ENCODE data around the gene BCL2A1. TPM values are rescaled to one million over a fixed set of nuclear protein-coding genes. Genes with fewer than 3 reads are reported as not detected.

Gene BCL2A1
- total RNA-seq, 2 donors from 2014 or later: 7.5 TPM; not detected in 1

- ATAC-seq (ENCODE audit: insufficient number of reproducible peaks, low FRiP score, low read depth): no peak
- Histone ChIP-seq H3K36me3 (no peaks in the 10 kb centered on the region), H3K27ac (no peak overlapping the region), H3K9me3 (no peaks in the 10 kb centered on the region), H3K4me1 (ENCODE audit: control insufficient read depth in 1 of 2, low read depth in 2 of 2) (no peaks in the 10 kb centered on the region), H3K4me3 (no peak overlapping the region), H3K27me3 (replicated peaks; ENCODE audit: insufficient read depth) (no peaks in the 10 kb centered on the region)
- TF ChIP-seq CTCF (IDR thresholded peaks at IDR 0.05): no peak
- no peak for DNase-seq (ENCODE audit: low spot score)
Observed at GRCh38 chr15:79989183-79989582, 18.2 kb upstream of the BCL2A1 start.

GRCh38 chr15:79988448-79989117 lies 17.6 kb upstream of the BCL2A1 start:
- ATAC-seq (ENCODE audit: insufficient number of reproducible peaks, low FRiP score, low read depth) (no peak), DNase-seq (ENCODE audit: low spot score) (no peak)
- Histone ChIP-seq H3K27ac (no peak overlapping the region), H3K27me3 (replicated peaks; ENCODE audit: insufficient read depth) (no peaks in the 10 kb centered on the region), H3K9me3 (no peaks in the 10 kb centered on the region), H3K36me3 (no peaks in the 10 kb centered on the region), H3K4me1 (ENCODE audit: control insufficient read depth in 1 of 2, low read depth in 2 of 2) (no peaks in the 10 kb centered on the region), H3K4me3 (no peak overlapping the region)
- TF ChIP-seq CTCF (IDR thresholded peaks at IDR 0.05): no peak

- TF ChIP-seq CTCF (IDR thresholded peaks at IDR 0.05): no peak
- no peaks in the 10 kb centered on the region for H3K36me3 ChIP-seq
- ATAC-seq (ENCODE audit: insufficient number of reproducible peaks, low FRiP score, low read depth): no peak
- DNase-seq (ENCODE audit: low spot score): no peak
- H3K4me1 ChIP-seq (ENCODE audit: control insufficient read depth in 1 of 2, low read depth in 2 of 2): no peaks in the 10 kb centered on the region
- H3K27me3 ChIP-seq (replicated peaks; ENCODE audit: insufficient read depth): no peaks in the 10 kb centered on the region
- H3K9me3 ChIP-seq: no peaks in the 10 kb centered on the region
- H3K4me3 ChIP-seq: no peak overlapping the region
- no peak overlapping the region for H3K27ac ChIP-seq
Observed at GRCh38 chr15:79987969-79988368, 17.0 kb upstream of the BCL2A1 start.

- ATAC-seq (ENCODE audit: insufficient number of reproducible peaks, low FRiP score, low read depth): no peak
- no peak for DNase-seq (ENCODE audit: low spot score)
Observed at GRCh38 chr15:79987569-79987955, 16.6 kb upstream of the BCL2A1 start.

More at GRCh38 chr15:79987569-79987955, 16.6 kb upstream of the BCL2A1 start:
- no peak for TF ChIP-seq CTCF (IDR thresholded peaks at IDR 0.05)
- H3K27ac ChIP-seq: no peak overlapping the region
- no peak overlapping the region for H3K4me3 ChIP-seq
- no peaks in the 10 kb centered on the region for H3K9me3 ChIP-seq
- no peaks in the 10 kb centered on the region for H3K4me1 ChIP-seq (ENCODE audit: control insufficient read depth in 1 of 2, low read depth in 2 of 2)
- H3K36me3 ChIP-seq: no peaks in the 10 kb centered on the region
- H3K27me3 ChIP-seq (replicated peaks; ENCODE audit: insufficient read depth): no peaks in the 10 kb centered on the region
